Testis (tissue), 2 donors: ENCODE data around the gene CENPU.

Experiments
- POLR2A ChIP-seq: fragments of 450-650 bp; IDR thresholded peaks from one replicate; pipeline ENCODE4 v1.6.1; 2017; ENCODE audit warnings: antibody characterized with exemption, mild to moderate bottlenecking, moderate library complexity
- TF ChIP-seq, protein P1 (sequence below), 3 experiments: fragments of 450-650 bp in 2 of 3; fragments of 200-600 bp in 1 of 3; sonication (generic) in 1 of 3; IDR thresholded peaks; one replicate each; pipeline ENCODE4 v1.5.1; 2016 to 2019; ENCODE audit warnings: antibody characterized with exemption in 3 of 3, mild to moderate bottlenecking in 2 of 3, moderate library complexity in 1 of 3

DNA sequence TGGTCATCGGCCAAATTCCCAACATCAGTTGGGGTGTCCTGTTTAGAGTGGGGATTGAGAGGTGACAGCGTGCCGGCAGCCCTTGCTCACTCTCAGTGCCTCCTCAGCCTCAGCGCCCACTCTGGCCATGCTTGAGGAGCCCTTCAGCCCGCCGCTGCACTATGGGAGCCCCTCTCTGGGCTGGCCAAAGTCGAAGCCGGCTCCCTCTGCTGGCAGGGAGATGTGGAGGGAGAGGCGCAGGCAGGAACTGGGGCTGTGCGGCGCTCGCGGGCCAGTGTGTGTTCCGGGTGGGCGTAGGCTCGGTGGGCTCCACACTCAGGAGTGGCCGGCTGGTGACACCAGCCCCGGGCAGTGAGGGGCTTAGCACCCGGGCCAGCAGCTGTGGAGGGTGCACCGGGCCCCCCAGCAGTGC, 7.1 kb upstream of the CENPU start:
- TF ChIP-seq POLR2A = no peak
- TF ChIP-seq, protein P1, sequence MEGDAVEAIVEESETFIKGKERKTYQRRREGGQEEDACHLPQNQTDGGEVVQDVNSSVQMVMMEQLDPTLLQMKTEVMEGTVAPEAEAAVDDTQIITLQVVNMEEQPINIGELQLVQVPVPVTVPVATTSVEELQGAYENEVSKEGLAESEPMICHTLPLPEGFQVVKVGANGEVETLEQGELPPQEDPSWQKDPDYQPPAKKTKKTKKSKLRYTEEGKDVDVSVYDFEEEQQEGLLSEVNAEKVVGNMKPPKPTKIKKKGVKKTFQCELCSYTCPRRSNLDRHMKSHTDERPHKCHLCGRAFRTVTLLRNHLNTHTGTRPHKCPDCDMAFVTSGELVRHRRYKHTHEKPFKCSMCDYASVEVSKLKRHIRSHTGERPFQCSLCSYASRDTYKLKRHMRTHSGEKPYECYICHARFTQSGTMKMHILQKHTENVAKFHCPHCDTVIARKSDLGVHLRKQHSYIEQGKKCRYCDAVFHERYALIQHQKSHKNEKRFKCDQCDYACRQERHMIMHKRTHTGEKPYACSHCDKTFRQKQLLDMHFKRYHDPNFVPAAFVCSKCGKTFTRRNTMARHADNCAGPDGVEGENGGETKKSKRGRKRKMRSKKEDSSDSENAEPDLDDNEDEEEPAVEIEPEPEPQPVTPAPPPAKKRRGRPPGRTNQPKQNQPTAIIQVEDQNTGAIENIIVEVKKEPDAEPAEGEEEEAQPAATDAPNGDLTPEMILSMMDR (IDR thresholded peaks at IDR 0.05) = no peak
